NT2/D1 (cell line): ENCODE measurements around the gene SLC4A11.

Experiments
- DNase-seq: peaks from one replicate; pipeline ENCODE4 v3.0.0-alpha.2; 2011; ENCODE audit warnings: low read depth, low spot score
- H3K27me3 ChIP-seq: 2 replicates; pipeline ENCODE4 v1.6.0; 2011; ENCODE audit warnings: mild to moderate bottlenecking; ENCODE audit not compliant: insufficient read length, insufficient read depth
- H3K36me3 ChIP-seq: 2 replicates; pipeline ENCODE4 v1.6.1; 2011; ENCODE audit warnings: mild to moderate bottlenecking, low read length, mixed read lengths; ENCODE audit not compliant: insufficient read depth, insufficient read length
- H3K4me1 ChIP-seq: 2 replicates; pipeline ENCODE4 v1.5.1; 2011; ENCODE audit not compliant: insufficient read depth, insufficient read length
- H3K4me3 ChIP-seq: 2 replicates; pipeline ENCODE4 v1.5.1; 2011; ENCODE audit warnings: low read depth; ENCODE audit not compliant: insufficient read length
- H3K9ac ChIP-seq: 2 replicates; pipeline ENCODE4 v1.6.0; 2011; ENCODE audit warnings: low read depth; ENCODE audit not compliant: insufficient read length
- H3K9me3 ChIP-seq: 2 replicates; pipeline ENCODE4 v1.5.1; 2011; ENCODE audit warnings: mild to moderate bottlenecking, low read length; ENCODE audit not compliant: insufficient read depth
- SUZ12 ChIP-seq: IDR thresholded peaks from 2 replicates; pipeline ENCODE4 v1.6.1; 2011; ENCODE audit not compliant: insufficient read length, insufficient read depth; ENCODE audit errors: extremely low read depth
- YY1 ChIP-seq: IDR thresholded peaks from 2 replicates; pipeline ENCODE4 v1.6.1; 2011; ENCODE audit not compliant: insufficient read length, insufficient read depth
- ZNF274 ChIP-seq: IDR thresholded peaks from 2 replicates; pipeline ENCODE4 v1.6.1; 2011; ENCODE audit warnings: mild to moderate bottlenecking, low read depth, low read length

SLC4A11 gene

DNA sequence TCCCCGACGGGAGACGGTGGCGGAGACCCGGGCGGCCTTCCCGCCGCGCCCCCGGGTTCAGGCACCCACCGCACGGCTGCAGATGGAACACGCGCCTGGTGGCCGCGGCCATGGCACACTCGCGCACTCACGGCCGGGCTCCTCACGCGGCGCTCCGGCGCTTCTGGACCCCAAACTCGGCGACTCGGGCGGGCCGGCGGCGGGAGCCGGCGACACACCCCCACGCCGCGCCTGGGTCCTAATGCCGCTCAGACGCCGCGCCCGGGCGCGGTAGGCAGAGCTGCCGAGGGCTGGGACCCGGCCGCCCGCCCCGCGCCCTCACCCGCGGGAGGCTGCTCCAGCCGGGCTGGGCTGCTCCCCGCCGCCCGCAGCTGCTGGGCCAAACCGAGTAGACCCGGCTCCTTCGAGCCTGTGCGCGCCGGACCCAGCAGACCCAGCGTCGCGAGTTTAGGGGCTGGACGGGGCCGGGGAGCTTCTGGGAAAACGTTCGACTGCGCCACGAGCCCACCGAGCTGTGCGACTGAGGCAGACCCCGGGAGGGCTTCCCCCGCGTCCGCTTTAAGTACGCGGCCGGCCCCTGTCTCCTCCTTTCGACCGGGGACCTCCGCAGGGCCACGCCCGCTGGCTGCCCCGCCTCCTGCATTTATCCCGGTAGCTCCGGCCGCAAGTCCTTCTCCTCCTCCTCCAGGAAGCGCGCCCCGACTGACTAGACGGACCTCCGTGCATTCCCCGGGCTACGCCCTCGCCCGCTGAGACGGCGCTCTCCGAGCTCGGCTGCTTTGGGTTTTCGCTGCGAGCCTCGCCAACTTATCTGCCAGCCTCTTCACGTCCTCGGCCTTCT, at the start of gene SLC4A11:
SLC4A11 (minus strand) TSS at position 165 of the 841 bp plus-strand sequence; CDS start at position 112, 53 bp downstream.
- TF ChIP-seq SUZ12 (no peak), ZNF274 (no peak), YY1 (no peak)
- H3K36me3 ChIP-seq, result no peaks in the 10 kb centered on the region
- peak within 1 kb of the TSS; percentile 83 for H3K9ac ChIP-seq
- H3K9me3 ChIP-seq, result no peaks in the 10 kb centered on the region
- peak; percentile 50 for DNase-seq
- peak within 1 kb of the TSS; percentile 75 for H3K4me3 ChIP-seq
- H3K27me3 ChIP-seq, result peaks cover 54% of the 10 kb centered on the region
- H3K4me1 ChIP-seq, result peaks cover 9% of the 10 kb centered on the region

DNA sequence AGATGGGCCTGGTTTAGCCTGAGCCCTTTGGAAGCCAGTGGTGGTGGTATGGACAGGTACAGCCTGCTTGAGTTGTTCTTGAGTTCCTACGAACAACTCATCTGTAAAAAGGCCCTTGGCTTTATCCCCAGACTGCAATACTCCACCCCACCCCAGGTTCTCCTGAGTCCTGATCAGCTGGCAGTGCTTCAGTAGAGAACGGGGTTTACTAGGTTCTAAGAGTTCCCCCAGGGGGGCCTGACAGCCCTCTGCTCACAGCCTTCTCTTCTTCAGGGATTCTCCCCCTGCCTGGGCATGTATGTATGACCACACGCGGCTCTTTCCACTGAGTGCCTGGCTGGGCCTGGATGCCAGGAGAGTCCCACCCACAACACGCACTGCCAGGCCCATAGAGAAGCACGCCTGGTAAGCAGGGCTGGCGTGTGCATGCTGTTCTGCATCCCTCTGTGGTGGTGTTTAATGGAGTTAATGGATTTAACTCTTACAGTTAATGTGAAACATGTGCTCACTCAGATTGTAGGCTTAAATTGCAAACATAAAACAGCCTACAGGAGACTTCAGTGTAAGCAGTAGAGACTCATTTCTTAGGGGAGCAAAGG, 44.3 kb upstream of the SLC4A11 start:
- DNase-seq, result no peak
- Histone ChIP-seq H3K27me3 (no peaks in the 10 kb centered on the region), H3K9ac (no peak overlapping the region), H3K9me3 (no peaks in the 10 kb centered on the region), H3K4me1 (peaks cover 2% of the 10 kb centered on the region), H3K36me3 (peaks cover 30% of the 10 kb centered on the region), H3K4me3 (no peak overlapping the region)
- TF ChIP-seq SUZ12 (no peak), YY1 (no peak), ZNF274 (no peak)

DNA sequence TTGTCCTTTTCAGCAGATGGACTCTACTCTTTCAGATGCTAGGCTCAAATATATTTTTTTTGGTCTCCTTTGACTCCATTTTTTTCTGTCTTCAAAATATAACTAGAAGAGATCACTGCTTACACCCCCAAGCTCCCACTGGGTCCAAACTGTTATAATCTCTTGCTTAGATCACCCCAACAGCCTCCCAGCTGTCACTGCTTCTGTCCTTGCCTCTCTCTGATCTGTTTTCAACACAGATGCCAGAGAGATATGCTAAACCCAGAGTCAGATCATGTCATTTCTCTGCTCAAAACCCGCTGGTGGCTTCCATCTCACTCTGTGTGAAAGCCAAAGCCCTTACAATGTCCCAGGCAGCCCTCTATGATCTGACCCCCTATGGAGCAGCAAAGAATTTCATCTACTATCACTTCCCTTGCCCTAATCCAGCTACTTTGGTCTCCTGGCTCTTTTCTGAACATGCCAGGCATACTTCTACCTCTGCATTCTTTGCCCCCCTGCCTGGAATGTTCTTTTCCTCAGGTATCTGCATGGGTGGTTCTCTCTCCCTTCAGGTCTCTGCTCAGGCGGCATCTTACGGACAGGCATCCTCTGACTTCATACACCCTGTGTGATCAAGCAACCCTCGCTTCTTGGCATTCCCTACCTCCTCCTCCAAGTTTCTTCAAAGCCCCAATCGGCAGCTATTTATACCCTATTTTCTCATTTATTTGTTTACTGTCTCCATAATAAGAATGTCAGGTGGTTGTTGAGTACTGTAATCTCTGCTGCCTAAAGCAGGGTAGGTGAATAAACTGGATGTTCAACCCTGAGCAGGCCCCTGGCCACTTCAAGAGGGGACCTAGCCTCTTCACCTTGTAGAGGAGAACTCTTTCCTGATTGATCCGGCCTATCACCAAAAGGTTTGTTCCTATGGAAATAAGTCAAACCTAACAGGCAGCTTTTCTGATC, 43.6 kb upstream of the SLC4A11 start:
- TF ChIP-seq ZNF274, result no peak
- no peak for TF ChIP-seq SUZ12
- no peak for TF ChIP-seq YY1
- Histone ChIP-seq H3K9ac (no peak overlapping the region), H3K36me3 (peaks cover 27% of the 10 kb centered on the region), H3K4me1 (peaks cover 2% of the 10 kb centered on the region), H3K9me3 (no peaks in the 10 kb centered on the region), H3K27me3 (no peaks in the 10 kb centered on the region), H3K4me3 (no peak overlapping the region)
- DNase-seq, result no peak

DNA sequence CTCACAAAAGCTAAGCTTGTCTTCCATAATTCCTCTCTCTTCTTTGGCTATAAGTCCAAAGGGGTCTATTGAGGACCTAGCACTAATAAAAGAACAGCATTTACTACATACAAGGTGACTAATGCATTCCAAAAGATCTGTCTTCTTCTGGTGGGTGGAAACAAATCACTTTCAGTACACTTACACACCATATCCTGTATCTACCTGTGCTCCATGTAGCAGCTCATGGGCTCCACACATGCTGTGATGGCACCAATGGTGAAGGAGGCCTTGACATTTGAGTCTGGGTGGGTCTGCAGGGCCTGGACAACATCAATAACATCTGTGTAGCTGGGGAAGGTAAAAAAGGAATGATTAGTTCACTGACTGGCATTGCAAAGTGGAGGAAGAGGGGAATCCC, 42.4 kb upstream of the SLC4A11 start:
- Histone ChIP-seq H3K9ac (no peak overlapping the region), H3K27me3 (no peaks in the 10 kb centered on the region), H3K4me3 (no peak overlapping the region), H3K4me1 (peaks cover 2% of the 10 kb centered on the region), H3K9me3 (no peaks in the 10 kb centered on the region), H3K36me3 (peaks cover 20% of the 10 kb centered on the region)
- TF ChIP-seq YY1 (no peak), ZNF274 (no peak), SUZ12 (no peak)
- no peak for DNase-seq

DNA sequence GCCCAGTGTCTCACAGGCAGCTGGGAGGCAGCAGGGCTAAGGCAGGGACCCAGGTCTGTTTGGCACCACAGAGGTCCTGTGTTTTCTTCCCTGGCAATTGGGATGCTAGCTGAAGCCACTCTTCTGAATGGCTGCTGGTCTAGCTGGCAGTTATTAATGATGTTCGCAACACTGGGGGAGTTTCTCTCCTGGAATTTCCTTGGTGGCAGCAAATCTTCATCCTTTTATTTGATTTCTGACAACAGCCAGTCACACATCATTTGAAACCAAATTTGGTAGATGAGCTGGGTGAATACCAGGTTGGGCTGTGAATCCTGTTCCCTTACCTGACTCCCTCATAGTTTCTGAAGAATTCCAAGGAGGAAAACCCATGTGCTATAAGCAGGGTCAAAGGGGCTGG, 40.8 kb upstream of the SLC4A11 start:
- Histone ChIP-seq H3K27me3 (no peaks in the 10 kb centered on the region), H3K9me3 (no peaks in the 10 kb centered on the region), H3K4me1 (peaks cover 2% of the 10 kb centered on the region), H3K9ac (no peak overlapping the region), H3K4me3 (no peak overlapping the region), H3K36me3 (peaks cover 18% of the 10 kb centered on the region)
- TF ChIP-seq ZNF274, result no peak
- TF ChIP-seq YY1, result no peak
- no peak for TF ChIP-seq SUZ12
- DNase-seq, result no peak

DNA sequence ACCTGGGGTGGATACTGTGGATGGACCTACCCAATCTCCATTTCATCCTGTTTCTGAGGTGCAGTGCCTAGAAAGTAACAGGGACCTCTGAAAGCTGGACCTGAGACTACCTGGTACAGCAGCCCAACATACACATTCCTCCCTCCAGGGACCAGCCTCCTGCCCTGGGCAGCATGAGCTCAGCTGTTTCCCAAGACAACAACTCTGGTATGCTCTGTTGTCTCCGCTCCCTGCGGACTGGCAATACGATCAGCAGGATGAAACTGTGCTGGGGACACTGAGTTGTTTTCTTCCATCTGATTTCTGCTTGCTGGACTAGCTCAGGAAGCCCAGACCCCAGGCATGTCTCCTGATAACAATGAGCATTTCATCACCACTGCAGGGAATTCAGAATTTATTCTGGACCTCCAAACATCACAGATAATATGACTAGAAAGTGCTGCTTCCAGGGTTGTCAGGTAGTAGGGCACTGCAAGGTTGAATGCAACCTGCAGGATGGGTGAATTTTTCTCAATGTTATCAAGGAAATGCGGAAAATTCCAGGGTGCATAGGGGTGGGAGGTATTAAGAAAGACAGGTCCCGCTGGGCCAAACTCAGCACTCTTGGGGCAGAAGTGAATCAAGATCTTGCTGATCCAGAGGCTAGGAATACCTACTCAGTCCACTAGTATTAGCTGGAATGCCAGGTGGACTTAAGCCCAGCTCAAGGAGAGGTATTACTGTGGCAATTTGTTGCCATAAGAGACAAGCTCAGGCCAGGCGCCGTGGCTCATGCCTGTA, 38.9 kb upstream of the SLC4A11 start:
- H3K4me3 ChIP-seq, result no peak overlapping the region
- no peak for DNase-seq
- H3K4me1 ChIP-seq, result no peaks in the 10 kb centered on the region
- no peak overlapping the region for H3K9ac ChIP-seq
- no peaks in the 10 kb centered on the region for H3K9me3 ChIP-seq
- peaks cover 18% of the 10 kb centered on the region for H3K36me3 ChIP-seq
- TF ChIP-seq ZNF274, result no peak
- TF ChIP-seq SUZ12, result no peak
- no peak for TF ChIP-seq YY1
- no peaks in the 10 kb centered on the region for H3K27me3 ChIP-seq
